CD4-positive, alpha-beta T cell treated with Interleukin-15 for 1 hour (primary cell): Measurements from ENCODE around the gene KLHL20.
A peak's percentile ranks its signal among the peaks of the same experiment; 100 is the strongest.
"Not testable (repeated sequence)": the region's sequence is repeated elsewhere in the genome, so short reads cannot be mapped to it uniquely, and the experiment has no call there.

ENCODE experiments used
- DNase-seq: peaks from one replicate; pipeline ENCODE4 v3.0.0-alpha.2; 2020

Gene KLHL20

GRCh38 chr1:173714759-173715537, at the start of gene KLHL20:
TSS of gene KLHL20 (plus strand) at chr1:173714981. CDS start at chr1:173716044, 1,063 bp downstream.
- peak; percentile 88 for DNase-seq

GRCh38 chr1:173666646-173667045, 48.1 kb upstream of the KLHL20 start:
- no peak for DNase-seq

GRCh38 chr1:173669491-173669941, 45.3 kb upstream of the KLHL20 start, which contains the start of gene ANKRD45:
TSS of gene ANKRD45 (minus strand) at chr1:173669851. CDS start at chr1:173659418, 10,433 bp downstream.
- DNase-seq: no peak

- DNase-seq: not testable (repeated sequence)
Measured at GRCh38 chr1:173674496-173674895, 40.3 kb upstream of the KLHL20 start.

GRCh38 chr1:173680152-173680551, 34.6 kb upstream of the KLHL20 start:
- DNase-seq: not testable (repeated sequence)

GRCh38 chr1:173682184-173682583, 32.6 kb upstream of the KLHL20 start:
- no peak for DNase-seq

- not testable (repeated sequence) for DNase-seq
Measured at GRCh38 chr1:173683838-173684237, 30.9 kb upstream of the KLHL20 start.

GRCh38 chr1:173685121-173685520, 29.7 kb upstream of the KLHL20 start:
- DNase-seq: not testable (repeated sequence)

GRCh38 chr1:173688300-173688699, 26.5 kb upstream of the KLHL20 start:
- DNase-seq: no peak

GRCh38 chr1:173693238-173693637, 21.5 kb upstream of the KLHL20 start:
- DNase-seq: no peak

GRCh38 chr1:173701299-173701698, 13.5 kb upstream of the KLHL20 start:
- DNase-seq: not testable (repeated sequence)

GRCh38 chr1:173702736-173703135, 12.0 kb upstream of the KLHL20 start:
- DNase-seq: no peak

GRCh38 chr1:173705117-173705516, 9.7 kb upstream of the KLHL20 start:
- no peak for DNase-seq

- DNase-seq: no peak
Measured at GRCh38 chr1:173708787-173709186, 6.0 kb upstream of the KLHL20 start.

- no peak for DNase-seq
Measured at GRCh38 chr1:173714441-173714758, 381 bp upstream of the KLHL20 start.

GRCh38 chr1:173715538-173715844, 710 bp downstream of the KLHL20 start:
- no peak for DNase-seq

GRCh38 chr1:173717238-173717637, 2.5 kb downstream of the KLHL20 start:
- DNase-seq: no peak

- not testable (repeated sequence) for DNase-seq
Measured at GRCh38 chr1:173731331-173731730, 16.6 kb downstream of the KLHL20 start.

GRCh38 chr1:173733912-173734311, 19.1 kb downstream of the KLHL20 start:
- no peak for DNase-seq

GRCh38 chr1:173736104-173736503, 21.3 kb downstream of the KLHL20 start:
- not testable (repeated sequence) for DNase-seq

GRCh38 chr1:173742203-173742886, 27.6 kb downstream of the KLHL20 start:
- DNase-seq: no peak

GRCh38 chr1:173744651-173745050, 29.9 kb downstream of the KLHL20 start:
- no peak for DNase-seq

- no peak for DNase-seq
Measured at GRCh38 chr1:173749137-173749536, 34.4 kb downstream of the KLHL20 start.

- no peak for DNase-seq
Measured at GRCh38 chr1:173753830-173754229, 39.0 kb downstream of the KLHL20 start.
